Lung (tissue), 12 donors: ENCODE results near the gene SH3BP2. TPM values are rescaled to one million over a fixed set of nuclear protein-coding genes. Genes with fewer than 3 reads are reported as not detected.
A peak's percentile ranks its signal among the peaks of the same experiment; 100 is the strongest.

Experiments
- ATAC-seq: fragments of 200-7000 bp; cut with Tn5 transposase; one replicate; pipeline ENCODE4 v1.9.1; 2020; ENCODE audit warnings: moderate number of reproducible peaks; ENCODE audit not compliant: insufficient read depth, low FRiP score
- DNase-seq, 3 donors: peaks; one replicate each; pipeline ENCODE4 v3.0.0-alpha.2; 2013 to 2017
- H3K27ac ChIP-seq, 2 donors: one replicate each; pipeline ENCODE4 v1.5.1; 2013; ENCODE audit warnings: mild to moderate bottlenecking in 2 of 2, moderate library complexity in 2 of 2, control low read depth in 1 of 2, inconsistent platforms in 1 of 2, low read depth in 1 of 2, low read length in 1 of 2
- H3K27me3 ChIP-seq, 3 donors: one replicate each; pipeline ENCODE4 v1.5.1; 2013; ENCODE audit warnings: low read length in 2 of 3; ENCODE audit not compliant: control insufficient read depth in 3 of 3, insufficient read depth in 3 of 3
- H3K36me3 ChIP-seq, 4 donors: one replicate each; pipeline ENCODE4 v1.5.1; 2013; ENCODE audit warnings: low read length in 4 of 4, mild to moderate bottlenecking in 1 of 4, moderate library complexity in 1 of 4; ENCODE audit not compliant: control insufficient read depth in 4 of 4, insufficient read depth in 4 of 4
- H3K4me1 ChIP-seq, 5 donors: one replicate each; pipeline ENCODE4 v1.5.1; 2013; ENCODE audit warnings: low read length in 5 of 5, mild to moderate bottlenecking in 2 of 5, moderate library complexity in 1 of 5; ENCODE audit not compliant: control insufficient read depth in 5 of 5, insufficient read depth in 5 of 5
- H3K4me3 ChIP-seq: one replicate; pipeline ENCODE4 v1.5.1; 2013; ENCODE audit warnings: mild to moderate bottlenecking, control low read depth, moderate library complexity
- H3K9ac ChIP-seq, 2 donors: one replicate each; pipeline ENCODE4 v1.5.1; 2013; ENCODE audit warnings: low read length in 2 of 2, control low read depth in 1 of 2; ENCODE audit not compliant: insufficient read depth in 1 of 2
- H3K9me3 ChIP-seq, 4 donors: one replicate each; pipeline ENCODE4 v1.5.1; 2013; ENCODE audit warnings: low read length in 3 of 4, mild to moderate bottlenecking in 1 of 4, moderate library complexity in 1 of 4; ENCODE audit not compliant: control insufficient read depth in 4 of 4, insufficient read depth in 3 of 4
- CTCF ChIP-seq: IDR thresholded peaks from 2 replicates; pipeline ENCODE4 v1.5.1; 2012; ENCODE audit warnings: mild to moderate bottlenecking; ENCODE audit errors: control extremely low read depth, extremely low read depth
- WGBS, 2 donors: extraction: QIAGEN DNeasy Blood & Tissue Kit; methylation state at CpG; one replicate each; pipeline ENCODE4 v1.1.7; 2013; 5-methylcytosine and 5-hydroxymethylcytosine counted together
- polyA plus RNA-seq, 2 donors: library from polyadenylated mRNA; stranded (reverse); fragments of 200-250 nt; gene quantifications; one replicate each; pipeline ENCODE4 v1.2.1, GENCODE V29; 2013
- total RNA-seq, 2 donors: library from RNA; depleted of rRNA in 1 of 2; stranded (reverse); fragments of >200 nt in 1 of 2; gene quantifications; one replicate each; pipeline ENCODE4 v1.2.1, GENCODE V29; 2014 to 2021
- donor health status: control.
- donor health status: control.
- donor health status: Bipolar disorder and iron deficiency.
- donor health status: healthy.
- donor health status: DM: yes; HTN: yes; CAD: no.

SH3BP2 gene
- total and polyA plus RNA-seq, 4 donors = 49.9 to 117 (median 79.8) TPM

GRCh38 chr4:2796849-2797544 lies 4.1 kb downstream of the SH3BP2 start:
- peaks cover 0 to 2% (median 0%) of the 10 kb centered on the region in 4 donors for H3K36me3 ChIP-seq
- no peak overlapping the region for H3K9ac ChIP-seq
- no peak for TF ChIP-seq CTCF
- DNase-seq (peak in 1 of 3 donors; percentile 8), ATAC-seq (no peak)
- H3K27me3 ChIP-seq = no peaks in the 10 kb centered on the region
- H3K4me1 ChIP-seq = peaks cover 18 to 76% (median 50%) of the 10 kb centered on the region in 5 donors
- peak overlapping the region in 1 of 2 donors; percentile 95 for H3K27ac ChIP-seq
- H3K9me3 ChIP-seq = no peaks in the 10 kb centered on the region
- no peak overlapping the region for H3K4me3 ChIP-seq
- WGBS, 2 donors = 82 to 85% methylated on average over 13 of the region's 13 CpGs

GRCh38 chr4:2797545-2798305 lies 4.8 kb downstream of the SH3BP2 start:
- 34 to 48% methylated on average over 23 of the region's 23 CpGs for WGBS, 2 donors
- H3K27me3 ChIP-seq = no peaks in the 10 kb centered on the region
- no peaks in the 10 kb centered on the region for H3K9me3 ChIP-seq
- no peak overlapping the region for H3K4me3 ChIP-seq
- peak overlapping the region; percentile 35 to 95 for H3K27ac ChIP-seq
- peaks cover 18 to 74% (median 50%) of the 10 kb centered on the region in 5 donors for H3K4me1 ChIP-seq
- DNase-seq (no peak), ATAC-seq (no peak)
- no peak overlapping the region for H3K9ac ChIP-seq
- TF ChIP-seq CTCF = no peak
- peaks cover 0 to 2% (median 0%) of the 10 kb centered on the region in 4 donors for H3K36me3 ChIP-seq

- H3K4me3 ChIP-seq = no peak overlapping the region
- 22 to 38% methylated on average over 27 to 29 of the region's 29 CpGs for WGBS, 2 donors
- TF ChIP-seq CTCF = no peak
- peak overlapping the region; percentile 35 to 95 for H3K27ac ChIP-seq
- peak; percentile 79 to 90 (median 84) for DNase-seq
- ATAC-seq = peak; percentile 14
- peaks cover 18 to 77% (median 50%) of the 10 kb centered on the region in 5 donors for H3K4me1 ChIP-seq
- peaks cover 0 to 2% (median 0%) of the 10 kb centered on the region in 4 donors for H3K36me3 ChIP-seq
- no peaks in the 10 kb centered on the region for H3K27me3 ChIP-seq
- no peak overlapping the region for H3K9ac ChIP-seq
- no peaks in the 10 kb centered on the region for H3K9me3 ChIP-seq
Observed at GRCh38 chr4:2798399-2799223, 5.7 kb downstream of the SH3BP2 start.
